HG02763 (cell line): ENCODE measurements around the gene RNFT1.
"Not testable (repeated sequence)": the region's sequence is repeated elsewhere in the genome, so short reads cannot be mapped to it uniquely, and the experiment has no call there.

Source experiments
- ATAC-seq: cut with Tn5 transposase; IDR thresholded peaks from one replicate; pipeline ENCODE4 v1.9.1; 2021; ENCODE audit warnings: mild to moderate bottlenecking, moderate library complexity; ENCODE audit not compliant: unreplicated experiment

Gene RNFT1

GRCh38 chr17:59964482-59965328, at the start of gene RNFT1:
Gene RNFT1 (minus strand): TSS chr17:59964740. CDS start chr17:59964663, 77 bp downstream.
- ATAC-seq = peak; percentile 76

DNA sequence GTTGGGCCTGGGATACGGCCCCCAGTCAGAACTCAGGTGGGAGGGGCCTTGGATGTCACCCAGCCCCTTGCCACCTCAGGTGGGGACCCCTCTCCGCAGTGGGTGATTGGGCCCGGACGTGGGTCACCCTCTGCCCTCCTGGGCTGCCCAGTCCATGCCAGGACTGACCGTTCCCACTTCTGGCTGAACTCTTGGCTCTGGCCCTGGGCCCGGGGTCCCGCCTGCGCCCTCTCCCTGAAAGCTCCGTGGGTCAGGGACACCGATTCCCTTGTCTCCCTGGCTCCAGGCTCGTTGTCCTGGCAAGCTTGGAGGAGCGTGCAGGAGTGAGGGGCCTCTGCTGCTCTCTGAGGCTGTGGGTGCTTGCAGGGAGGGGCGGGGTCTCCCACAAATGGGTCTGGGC, 44.8 kb upstream of the RNFT1 start:
- ATAC-seq = not testable (repeated sequence)

GRCh38 chr17:60008377-60008776, 43.8 kb upstream of the RNFT1 start:
- ATAC-seq = not testable (repeated sequence)

GRCh38 chr17:60006160-60006559, 41.6 kb upstream of the RNFT1 start:
- ATAC-seq = no peak

GRCh38 chr17:60004561-60004960, 40.0 kb upstream of the RNFT1 start:
- not testable (repeated sequence) for ATAC-seq

DNA sequence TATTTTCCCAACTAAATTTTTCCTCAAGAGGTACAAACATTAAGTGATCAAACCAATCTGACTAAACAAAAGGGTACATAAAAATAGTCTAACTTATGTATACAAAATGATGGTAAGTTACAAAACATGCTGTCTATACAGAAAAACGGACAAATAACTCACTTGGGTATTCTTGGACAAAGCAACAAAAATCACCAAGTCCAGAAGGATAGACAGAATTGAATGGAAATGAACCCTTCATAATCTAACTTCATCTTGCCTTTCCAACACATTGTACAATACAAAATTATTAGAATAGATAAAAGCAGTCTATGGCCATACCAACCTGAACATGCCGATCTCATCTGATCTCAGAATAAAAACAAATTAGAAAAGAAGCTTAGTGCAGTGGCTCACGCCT, 37.9 kb upstream of the RNFT1 start:
- ATAC-seq = not testable (repeated sequence)

GRCh38 chr17:59996608-59997007, 32.1 kb upstream of the RNFT1 start:
- not testable (repeated sequence) for ATAC-seq

DNA sequence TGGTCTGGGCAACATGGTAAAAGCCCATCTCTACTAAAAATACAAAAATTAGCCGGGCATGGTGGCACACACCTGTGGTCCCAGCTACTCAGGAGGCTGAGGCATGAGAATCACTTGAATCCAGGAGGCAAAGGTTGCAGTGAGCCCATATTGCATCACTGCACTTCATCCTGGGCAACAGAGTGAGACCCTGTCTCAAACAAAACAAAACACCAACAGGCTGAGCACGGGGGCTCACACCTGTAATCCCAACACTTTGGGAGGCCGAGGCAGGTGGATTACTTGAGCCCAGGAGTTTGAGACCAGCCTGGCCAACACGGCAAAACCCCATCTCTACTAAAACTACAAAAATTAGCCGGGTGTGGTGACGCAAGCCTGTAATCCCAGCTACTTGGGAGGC, 10.6 kb upstream of the RNFT1 start:
- ATAC-seq = not testable (repeated sequence)

DNA sequence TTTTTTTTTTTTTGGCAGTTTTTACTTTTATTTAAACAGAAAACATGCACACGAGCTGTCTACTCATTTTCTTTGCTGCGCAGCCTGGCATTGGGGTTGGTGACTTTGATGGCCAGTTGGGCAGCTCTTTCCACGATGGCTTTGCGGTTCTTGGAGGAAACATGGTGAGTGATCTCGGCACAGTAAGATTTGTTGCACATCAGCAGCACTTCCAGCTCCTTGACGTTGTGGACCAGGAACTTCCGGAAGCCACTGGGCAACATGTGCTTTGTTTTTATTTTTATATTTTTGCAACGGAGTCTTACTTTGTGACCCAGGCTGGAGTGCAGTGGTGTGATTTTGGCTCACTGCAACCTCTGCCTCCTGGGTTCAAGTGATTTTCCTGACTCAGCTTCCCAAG, 8.9 kb upstream of the RNFT1 start:
- not testable (repeated sequence) for ATAC-seq

- ATAC-seq = no peak
Observed at GRCh38 chr17:59972778-59973177, 8.2 kb upstream of the RNFT1 start.

- not testable (repeated sequence) for ATAC-seq
Observed at GRCh38 chr17:59971771-59972170, 7.2 kb upstream of the RNFT1 start.

DNA sequence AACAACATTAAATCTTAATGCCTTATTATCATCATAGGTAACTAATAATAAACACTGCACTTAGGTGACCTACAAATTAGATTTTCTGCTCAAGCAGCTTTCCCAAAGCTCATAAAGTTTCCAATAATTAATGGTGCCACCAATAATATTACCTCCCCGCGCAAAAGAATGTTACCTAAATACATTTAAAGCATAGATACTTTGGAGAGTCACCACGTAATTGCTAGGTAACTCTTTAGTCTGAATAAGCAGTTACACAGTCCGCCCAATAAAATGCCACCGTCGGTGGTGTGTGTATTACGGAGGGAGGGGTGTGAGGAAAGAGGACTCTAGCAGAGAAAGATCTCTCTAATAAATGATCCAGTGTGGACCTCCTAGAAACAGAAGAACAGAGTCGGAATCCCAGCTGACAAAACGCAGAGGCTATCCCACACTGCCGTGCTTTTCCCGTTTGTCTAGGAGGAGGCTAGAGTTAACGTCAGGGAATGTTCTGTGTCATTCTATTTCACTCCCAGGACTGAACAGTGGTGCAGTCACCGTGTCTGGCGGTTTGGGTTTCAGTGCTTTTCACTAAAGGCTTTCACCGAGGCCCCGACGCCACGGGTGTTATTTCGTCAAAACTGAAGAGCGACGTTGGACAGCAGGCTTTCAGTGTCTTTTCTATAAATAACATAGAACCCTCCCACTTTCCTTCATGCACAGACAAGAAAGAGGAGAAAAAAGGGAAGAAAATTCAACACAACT, 630 bp downstream of the RNFT1 start:
- peak; percentile 26 for ATAC-seq

DNA sequence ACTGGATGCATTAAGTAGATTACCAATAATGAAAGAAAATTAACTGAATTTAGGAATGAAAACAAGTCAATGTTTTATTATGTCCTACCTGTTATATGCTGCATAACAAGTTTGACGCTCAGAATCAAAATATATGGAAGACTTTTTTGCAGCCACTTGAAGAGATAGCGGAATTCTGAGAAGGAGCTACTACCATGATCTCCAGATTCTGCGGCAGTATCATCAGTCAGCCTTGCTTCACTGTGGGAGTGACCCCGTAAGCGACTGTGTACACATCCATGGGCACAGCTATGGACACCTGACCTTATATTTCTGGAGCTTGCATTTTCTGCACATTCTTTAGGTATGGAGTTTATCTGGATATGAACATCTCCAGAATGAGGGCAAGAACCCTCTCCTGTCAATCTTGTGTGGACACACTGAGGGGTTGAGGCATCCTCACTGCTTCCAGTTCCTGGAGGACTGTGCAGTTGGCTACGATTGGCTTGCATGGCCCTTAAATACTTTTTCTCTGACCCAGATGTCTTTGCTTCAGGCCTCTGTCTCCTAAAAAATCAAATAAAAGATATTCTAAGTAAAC, 1.7 kb downstream of the RNFT1 start:
- no peak for ATAC-seq

DNA sequence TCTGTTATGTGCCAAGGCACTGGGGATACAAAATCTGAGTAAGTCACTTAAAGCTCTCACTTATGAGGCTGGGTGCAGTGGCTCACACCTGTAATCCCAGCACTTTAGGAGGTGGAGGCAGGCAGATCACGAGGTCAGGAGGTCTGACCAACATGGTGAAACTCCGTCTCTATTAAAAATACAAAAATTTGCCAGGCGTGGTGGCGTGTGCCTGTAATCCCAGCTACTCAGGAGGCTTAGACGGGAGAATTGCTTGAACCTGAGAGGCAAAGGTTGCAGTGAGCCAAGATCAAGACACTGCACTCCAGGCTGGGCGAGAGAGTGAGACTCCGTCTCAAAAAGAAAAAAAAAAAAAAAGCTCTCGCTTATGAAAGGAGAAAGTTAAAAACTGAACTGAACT, 5.0 kb downstream of the RNFT1 start:
- ATAC-seq = not testable (repeated sequence)

DNA sequence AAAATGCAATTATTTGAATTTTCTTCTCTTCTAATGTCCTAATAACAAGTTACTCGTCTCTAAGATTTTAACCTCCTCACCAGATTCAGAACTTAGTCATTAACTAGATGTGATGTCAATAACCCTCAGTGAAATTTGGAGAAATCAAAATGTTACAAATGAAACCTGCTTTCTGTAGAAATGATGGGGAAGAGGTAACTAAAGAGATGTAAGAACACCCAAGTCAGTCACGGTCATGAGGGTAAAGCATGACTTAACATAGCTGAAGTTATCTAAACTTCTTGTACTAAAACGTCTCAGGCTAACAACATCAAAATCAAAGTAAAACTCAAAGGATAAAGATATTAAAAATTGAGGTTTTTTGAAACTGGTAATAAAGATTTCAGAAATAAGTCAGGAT, 9.7 kb downstream of the RNFT1 start:
- ATAC-seq = no peak

DNA sequence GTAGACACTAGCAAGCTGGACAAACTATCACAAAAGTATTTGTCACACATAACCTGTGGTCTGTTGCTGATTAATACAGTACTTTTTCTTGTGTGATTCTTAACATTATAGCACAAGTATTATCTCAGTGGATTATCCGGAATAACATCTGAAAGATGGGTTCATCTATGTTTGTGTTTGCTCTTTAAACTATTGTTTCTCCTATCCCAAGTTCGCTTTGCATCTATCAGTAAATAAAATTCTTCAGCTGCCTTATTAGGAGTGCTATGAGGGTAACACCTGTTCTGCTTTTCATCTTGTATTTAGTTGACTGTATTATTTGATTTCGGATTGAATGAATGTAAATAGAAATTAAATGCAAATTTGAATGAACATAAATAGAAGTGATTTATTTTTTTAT, 14.5 kb downstream of the RNFT1 start:
- no peak for ATAC-seq

GRCh38 chr17:59947310-59947709, 17.2 kb downstream of the RNFT1 start:
- ATAC-seq = not testable (repeated sequence)

- ATAC-seq = not testable (repeated sequence)
Observed at GRCh38 chr17:59946433-59946832, 18.1 kb downstream of the RNFT1 start.

DNA sequence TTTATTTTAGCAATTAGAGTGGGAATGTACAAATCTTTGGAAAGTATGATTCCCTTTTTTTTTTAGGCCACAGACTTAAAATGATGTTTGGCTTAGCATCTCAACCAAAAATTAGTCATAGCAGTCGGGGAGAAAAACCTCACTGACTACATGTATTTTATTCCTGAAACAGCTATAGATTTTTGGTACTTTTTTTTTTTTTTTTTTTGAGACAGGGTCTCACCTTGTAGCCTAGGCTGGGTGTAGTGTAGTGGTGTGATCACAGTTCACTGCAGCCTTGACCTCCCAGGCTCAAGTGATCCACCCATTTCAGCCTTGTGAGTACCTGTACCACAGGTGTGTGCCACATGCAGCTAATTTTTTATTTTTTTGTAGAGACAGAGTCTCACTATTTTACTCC, 23.4 kb downstream of the RNFT1 start:
- no peak for ATAC-seq

- not testable (repeated sequence) for ATAC-seq
Observed at GRCh38 chr17:59940697-59941096, 23.8 kb downstream of the RNFT1 start.

DNA sequence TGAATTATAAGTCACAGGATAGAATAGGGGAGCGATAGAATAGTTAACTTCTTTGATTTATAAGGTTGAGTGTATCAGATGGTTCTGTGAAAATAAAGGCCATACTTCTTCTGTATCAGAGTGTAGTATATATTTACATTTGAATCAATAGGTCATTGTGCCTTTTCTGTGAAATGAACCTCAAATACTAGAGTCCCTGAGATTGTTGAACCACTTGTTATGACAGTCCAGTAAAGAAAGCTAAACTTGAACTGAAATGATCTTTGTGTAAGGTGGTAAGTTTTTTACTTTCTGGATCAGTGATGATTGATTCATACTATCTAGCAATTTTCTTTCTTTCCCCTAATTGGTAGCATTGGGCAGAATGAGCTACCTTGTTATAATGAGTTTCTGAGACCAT, 31.2 kb downstream of the RNFT1 start:
- ATAC-seq = not testable (repeated sequence)

DNA sequence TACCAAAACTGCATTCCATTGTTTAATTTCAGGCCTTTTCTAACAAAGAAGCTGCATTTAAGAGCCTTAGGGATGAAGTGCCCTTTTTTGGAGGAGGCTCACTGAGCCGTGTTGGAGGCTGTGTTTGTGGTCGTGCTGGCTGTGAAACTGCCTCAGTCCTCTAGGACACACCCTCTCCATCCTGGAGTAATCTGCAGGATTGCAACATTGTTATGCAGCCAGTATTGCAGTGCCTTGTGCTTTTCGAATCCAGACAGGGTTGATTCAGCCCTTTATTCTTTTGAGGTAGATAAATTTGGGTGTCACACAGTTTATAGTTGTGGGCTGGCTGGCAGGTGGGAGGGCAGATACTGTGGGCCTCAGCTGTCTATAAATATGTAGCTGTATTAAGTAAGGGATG, 33.8 kb downstream of the RNFT1 start:
- not testable (repeated sequence) for ATAC-seq
